Measurements from ENCODE around the gene MZF1.
"Not testable (repeated sequence)": the region's sequence is repeated elsewhere in the genome, so short reads cannot be mapped to it uniquely, and the experiment has no call there.

- TF ChIP-seq, protein P1, sequence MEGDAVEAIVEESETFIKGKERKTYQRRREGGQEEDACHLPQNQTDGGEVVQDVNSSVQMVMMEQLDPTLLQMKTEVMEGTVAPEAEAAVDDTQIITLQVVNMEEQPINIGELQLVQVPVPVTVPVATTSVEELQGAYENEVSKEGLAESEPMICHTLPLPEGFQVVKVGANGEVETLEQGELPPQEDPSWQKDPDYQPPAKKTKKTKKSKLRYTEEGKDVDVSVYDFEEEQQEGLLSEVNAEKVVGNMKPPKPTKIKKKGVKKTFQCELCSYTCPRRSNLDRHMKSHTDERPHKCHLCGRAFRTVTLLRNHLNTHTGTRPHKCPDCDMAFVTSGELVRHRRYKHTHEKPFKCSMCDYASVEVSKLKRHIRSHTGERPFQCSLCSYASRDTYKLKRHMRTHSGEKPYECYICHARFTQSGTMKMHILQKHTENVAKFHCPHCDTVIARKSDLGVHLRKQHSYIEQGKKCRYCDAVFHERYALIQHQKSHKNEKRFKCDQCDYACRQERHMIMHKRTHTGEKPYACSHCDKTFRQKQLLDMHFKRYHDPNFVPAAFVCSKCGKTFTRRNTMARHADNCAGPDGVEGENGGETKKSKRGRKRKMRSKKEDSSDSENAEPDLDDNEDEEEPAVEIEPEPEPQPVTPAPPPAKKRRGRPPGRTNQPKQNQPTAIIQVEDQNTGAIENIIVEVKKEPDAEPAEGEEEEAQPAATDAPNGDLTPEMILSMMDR (conservative IDR thresholded peaks at IDR 0.05 in 1 of 2, IDR thresholded peaks at IDR 0.05 in 1 of 2; ENCODE audit: low read depth in 1 of 2, low read length in 2 of 2) = not testable (repeated sequence)
- TF ChIP-seq EZH2 (IDR thresholded peaks at IDR 0.05; ENCODE audit: low read length, missing control alignments) = not testable (repeated sequence)
Measured at GRCh38 chr19:58607213-58607612, 34.1 kb upstream of the MZF1 start.

Data from fibroblast of lung (primary cell).